CD8-positive, alpha-beta memory T cell (primary cell): ENCODE measurements around the gene GPR155. TPM values are rescaled to one million over a fixed set of nuclear protein-coding genes. Genes with fewer than 3 reads are reported as not detected.

Experiments used
- CTCF ChIA-PET: fragments of 350-600 bp; sonication (Branson Sonifier 250); formaldehyde crosslinking; loops from one replicate; lab custom pipeline; 2021; ENCODE audit warnings: antibody characterized with exemption; lab: Charles Lee
- POLR2A ChIA-PET: fragments of 350-600 bp; sonication (Branson Sonifier 250); formaldehyde crosslinking; loops from one replicate; lab custom pipeline; 2021; ENCODE audit warnings: antibody characterized with exemption; lab: Charles Lee
- DNase-seq, 5 donors: peaks; one replicate each; pipeline versions ENCODE4 v3.0.0 to v3.0.0-alpha.2; 2020 to 2022; ENCODE audit warnings: mixed read lengths in 1 of 5
- H3K27ac ChIP-seq: one replicate; pipeline ENCODE4 v1.7.0; 2013; ENCODE audit warnings: low read depth, mild to moderate bottlenecking, low read length, moderate library complexity
- H3K27me3 ChIP-seq: 2 replicates; pipeline ENCODE4 v1.7.0; 2013; ENCODE audit warnings: low read length, mild to moderate bottlenecking; ENCODE audit not compliant: insufficient read depth, poor library complexity, severe bottlenecking
- H3K36me3 ChIP-seq: 2 replicates; pipeline ENCODE4 v1.7.0; 2013; ENCODE audit warnings: mild to moderate bottlenecking, low read length, moderate library complexity; ENCODE audit not compliant: insufficient read depth
- H3K4me1 ChIP-seq: 2 replicates; pipeline ENCODE4 v1.7.0; 2013; ENCODE audit warnings: mild to moderate bottlenecking, low read length, moderate library complexity; ENCODE audit not compliant: insufficient read depth
- H3K4me3 ChIP-seq: 2 replicates; pipeline ENCODE4 v1.7.0; 2013; ENCODE audit warnings: mild to moderate bottlenecking, low read length
- H3K9me3 ChIP-seq: 2 replicates; pipeline ENCODE4 v1.7.0; 2013; ENCODE audit warnings: mild to moderate bottlenecking, low read length
- H3K27ac Mint-ChIP-seq, 8 donors: one replicate each; pipeline ENCODE4 v1.8.0; 2020 to 2021; ENCODE audit warnings: mixed read lengths in 8 of 8, mild to moderate bottlenecking in 6 of 8, inconsistent platforms in 3 of 8, moderate library complexity in 3 of 8
- H3K27me3 Mint-ChIP-seq, 2 donors: one replicate each; pipeline ENCODE4 v1.8.0; 2020 to 2021; ENCODE audit warnings: mixed read lengths in 2 of 2, mild to moderate bottlenecking in 1 of 2, moderate library complexity in 1 of 2
- H3K36me3 Mint-ChIP-seq, 3 donors: one replicate each; pipeline ENCODE4 v1.8.0; 2020 to 2021; ENCODE audit warnings: mixed read lengths in 3 of 3, inconsistent platforms in 1 of 3, mild to moderate bottlenecking in 1 of 3
- H3K4me1 Mint-ChIP-seq, 3 donors: one replicate each; pipeline ENCODE4 v1.8.0; 2020 to 2021; ENCODE audit warnings: mixed read lengths in 3 of 3, inconsistent platforms in 1 of 3, mild to moderate bottlenecking in 1 of 3
- H3K4me3 Mint-ChIP-seq, 7 donors: one replicate each; pipeline ENCODE4 v1.8.0; 2020 to 2021; ENCODE audit warnings: mixed read lengths in 7 of 7, mild to moderate bottlenecking in 6 of 7, moderate library complexity in 4 of 7, inconsistent platforms in 2 of 7
- H3K9me3 Mint-ChIP-seq, 5 donors: one replicate each; pipeline ENCODE4 v1.8.0; 2020 to 2022; ENCODE audit warnings: mixed read lengths in 5 of 5, mild to moderate bottlenecking in 3 of 5, moderate library complexity in 2 of 5, inconsistent platforms in 1 of 5
- polyA plus RNA-seq: library from polyadenylated mRNA; unstranded; fragments of 300-500 nt; fragmentation: Illumina TruSeq; gene quantifications from one replicate; pipeline ENCODE4 v1.2.3, GENCODE V29; 2021
- total RNA-seq, 2 experiments: library from RNA; stranded (reverse); gene quantifications; one replicate each; pipeline ENCODE4 v1.2.3, GENCODE V29; 2021

Gene GPR155
- total RNA-seq: 1 to 10 TPM; 4.5 to 6.2 TPM
- polyA plus RNA-seq: 12.6 TPM

GRCh38 chr2:174486563-174487107, at the start of gene GPR155:
Gene GPR155, minus strand, starts transcription at chr2:174487029. Its CDS starts 5,073 bp downstream, at chr2:174481956.
- Histone ChIP-seq H3K27ac (peak within 1 kb of the TSS; percentile 52), H3K9me3 (no peaks in the 10 kb centered on the region), H3K27me3 (no peaks in the 10 kb centered on the region), H3K36me3 (peaks cover 3% of the 10 kb centered on the region), H3K4me3 (peak within 1 kb of the TSS; percentile 91), H3K4me1 (peaks cover 63% of the 10 kb centered on the region)
- H3K4me1 Mint-ChIP-seq: peaks cover 66 to 84% (median 83%) of the 10 kb centered on the region in 3 donors
- peak within 1 kb of the TSS; percentile 93 to 100 (median 99) for H3K4me3 Mint-ChIP-seq
- H3K27ac Mint-ChIP-seq: peak within 1 kb of the TSS; percentile 82 to 99 (median 96)
- DNase-seq: peak in 2 of 5 donors; percentile 31 to 40
- CTCF ChIA-PET: interaction anchor here (0.6 to 4.7 kb wide), 12 partner anchors 11 to 197 kb away, joined by 3 to 34 read pairs (median 3); no protein-coding TSS in a partner anchor
- no peaks in the 10 kb centered on the region for H3K27me3 Mint-ChIP-seq
- H3K36me3 Mint-ChIP-seq: peaks cover 8 to 24% (median 9%) of the 10 kb centered on the region in 3 donors
- POLR2A ChIA-PET: interaction anchor here (0.7 to 2.0 kb wide), 7 partner anchors 16 to 111 kb away, joined by 3 to 8 read pairs (median 4); partner anchors contain the start of gene WIPF1
- H3K9me3 Mint-ChIP-seq: no peaks in the 10 kb centered on the region

GRCh38 chr2:174535757-174536703, 49.2 kb upstream of the GPR155 start:
- no peak overlapping the region for H3K27ac ChIP-seq
- CTCF ChIA-PET: interaction anchor here (0.8 to 2.3 kb wide), 2 partner anchors 73 to 166 kb away, joined by 3 to 5 read pairs; no protein-coding TSS in a partner anchor
- Mint-ChIP-seq H3K4me1 (peaks cover 0 to 9% (median 5%) of the 10 kb centered on the region in 3 donors), H3K27me3 (peaks cover 0 to 9% of the 10 kb centered on the region in 2 donors), H3K4me3 (peak overlapping the region in 1 of 7 donors; percentile 30), H3K9me3 (no peaks in the 10 kb centered on the region), H3K27ac (peak overlapping the region in 2 of 8 donors; percentile 24 to 56), H3K36me3 (peaks cover 0 to 2% (median 0%) of the 10 kb centered on the region in 3 donors)
- H3K4me3 ChIP-seq: no peak overlapping the region
- H3K4me1 ChIP-seq: no peaks in the 10 kb centered on the region
- H3K27me3 ChIP-seq: no peaks in the 10 kb centered on the region
- POLR2A ChIA-PET: no interaction called here
- DNase-seq: no peak
- H3K36me3 ChIP-seq: no peaks in the 10 kb centered on the region
- no peaks in the 10 kb centered on the region for H3K9me3 ChIP-seq

DNA sequence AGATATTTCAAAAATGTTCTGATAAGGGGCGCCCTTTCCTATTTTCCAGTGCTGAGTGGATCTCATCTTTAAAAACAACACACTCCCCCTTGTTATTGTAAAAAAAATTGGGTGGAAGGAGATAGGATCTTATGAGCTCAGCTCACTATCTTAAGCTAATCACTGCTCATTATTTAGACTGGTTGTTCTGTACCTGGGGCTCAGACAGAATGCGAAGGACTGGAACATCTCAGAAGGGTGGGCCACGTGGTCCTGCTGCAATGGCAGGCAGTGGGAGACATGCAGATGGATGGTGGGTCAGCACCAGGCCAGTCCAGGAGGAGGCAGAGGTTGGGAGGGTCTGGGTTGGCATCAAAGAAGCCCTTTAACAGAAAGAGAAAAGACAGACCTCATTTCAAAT, 48.3 kb upstream of the GPR155 start:
- no peaks in the 10 kb centered on the region for H3K4me1 ChIP-seq
- POLR2A ChIA-PET: no interaction called here
- H3K27ac ChIP-seq: no peak overlapping the region
- CTCF ChIA-PET: interaction anchor here (2.3 kb wide), 1 partner anchor 72 kb away, joined by 5 read pairs; no protein-coding TSS in a partner anchor
- Mint-ChIP-seq H3K9me3 (no peaks in the 10 kb centered on the region), H3K27me3 (peaks cover 0 to 9% of the 10 kb centered on the region in 2 donors), H3K27ac (peak overlapping the region in 1 of 8 donors; percentile 63), H3K4me3 (no peak overlapping the region), H3K4me1 (peaks cover 0 to 9% (median 5%) of the 10 kb centered on the region in 3 donors), H3K36me3 (peaks cover 0 to 4% (median 0%) of the 10 kb centered on the region in 3 donors)
- no peaks in the 10 kb centered on the region for H3K27me3 ChIP-seq
- no peak for DNase-seq
- no peaks in the 10 kb centered on the region for H3K36me3 ChIP-seq
- no peak overlapping the region for H3K4me3 ChIP-seq
- no peaks in the 10 kb centered on the region for H3K9me3 ChIP-seq

DNA sequence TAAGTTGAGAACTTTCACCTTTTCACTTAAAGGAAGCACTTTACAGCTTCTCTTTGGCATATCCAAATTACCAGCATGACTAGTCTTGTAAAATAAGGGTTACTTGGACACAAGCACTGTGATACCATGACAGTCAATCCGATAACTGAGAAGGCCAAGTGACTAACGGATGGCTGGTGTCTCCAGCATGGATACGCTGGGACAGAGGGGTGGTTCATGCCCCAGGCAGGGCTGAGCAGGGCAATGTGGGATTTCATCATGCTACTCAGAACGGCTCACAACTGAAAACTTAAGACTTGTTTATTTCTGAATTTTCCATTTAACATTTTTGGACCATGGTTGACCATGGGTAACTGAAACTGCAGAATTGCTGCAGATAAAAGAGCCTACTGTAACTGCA, 43.1 kb upstream of the GPR155 start:
- no peaks in the 10 kb centered on the region for H3K27me3 Mint-ChIP-seq
- peaks cover 0 to 6% (median 5%) of the 10 kb centered on the region in 5 donors for H3K9me3 Mint-ChIP-seq
- Histone ChIP-seq H3K27ac (no peak overlapping the region), H3K9me3 (no peaks in the 10 kb centered on the region), H3K4me3 (no peak overlapping the region), H3K27me3 (no peaks in the 10 kb centered on the region), H3K36me3 (no peaks in the 10 kb centered on the region), H3K4me1 (no peaks in the 10 kb centered on the region)
- H3K4me3 Mint-ChIP-seq: no peak overlapping the region
- CTCF ChIA-PET: no interaction called here
- DNase-seq: no peak
- H3K27ac Mint-ChIP-seq: no peak overlapping the region
- peaks cover under 1 to 19% (median 18%) of the 10 kb centered on the region in 3 donors for H3K36me3 Mint-ChIP-seq
- POLR2A ChIA-PET: interaction anchor here (0.6 kb wide), 1 partner anchor 68 kb away, joined by 4 read pairs; no protein-coding TSS in a partner anchor
- peaks cover 0 to 2% (median 0%) of the 10 kb centered on the region in 3 donors for H3K4me1 Mint-ChIP-seq

- no peak overlapping the region for H3K4me3 Mint-ChIP-seq
- H3K4me1 ChIP-seq: no peaks in the 10 kb centered on the region
- H3K9me3 ChIP-seq: no peaks in the 10 kb centered on the region
- H3K27ac Mint-ChIP-seq: no peak overlapping the region
- H3K9me3 Mint-ChIP-seq: peaks cover 0 to 6% (median 5%) of the 10 kb centered on the region in 5 donors
- peaks cover 0 to 9% (median 8%) of the 10 kb centered on the region in 3 donors for H3K4me1 Mint-ChIP-seq
- peaks cover 7 to 24% (median 22%) of the 10 kb centered on the region in 3 donors for H3K36me3 Mint-ChIP-seq
- H3K27me3 ChIP-seq: no peaks in the 10 kb centered on the region
- CTCF ChIA-PET: interaction anchor here (1.0 kb wide), 1 partner anchor 65 kb away, joined by 4 read pairs; no protein-coding TSS in a partner anchor
- H3K4me3 ChIP-seq: no peak overlapping the region
- no peak overlapping the region for H3K27ac ChIP-seq
- POLR2A ChIA-PET: no interaction called here
- H3K36me3 ChIP-seq: no peaks in the 10 kb centered on the region
- DNase-seq: no peak
- H3K27me3 Mint-ChIP-seq: no peaks in the 10 kb centered on the region
Observed at GRCh38 chr2:174527959-174528358, 41.1 kb upstream of the GPR155 start.

DNA sequence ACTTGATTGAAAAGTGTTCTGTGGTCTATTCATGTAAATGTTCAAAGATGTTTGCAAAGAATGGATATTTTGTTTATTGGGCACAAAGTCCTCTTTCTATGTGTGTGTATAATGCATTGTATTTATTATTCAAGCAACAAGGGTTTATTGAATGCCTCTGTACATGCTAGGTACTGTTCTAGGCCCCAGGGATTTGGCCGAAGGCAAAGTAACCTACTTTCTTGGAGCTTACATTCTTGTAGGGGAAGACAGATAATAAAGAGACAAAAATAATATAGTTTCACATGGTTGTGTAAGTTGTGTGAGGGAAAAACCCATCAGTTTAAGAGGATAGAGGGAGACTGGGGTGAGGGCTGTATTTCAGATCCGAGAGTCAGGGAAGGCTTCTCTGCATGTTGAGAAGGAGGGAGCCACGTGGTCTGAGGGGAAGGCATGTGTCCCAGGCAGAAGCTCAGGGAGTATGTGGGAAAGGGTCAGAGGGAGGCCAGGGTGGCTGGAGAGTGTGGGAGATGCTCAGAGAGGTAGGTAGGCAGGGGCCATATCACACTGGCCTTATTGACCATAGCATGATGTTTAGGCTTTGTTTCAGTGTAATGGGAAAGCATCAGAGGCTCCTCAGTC, 40.4 kb upstream of the GPR155 start:
- ChIA-PET CTCF (interaction anchor here (0.7 to 1.2 kb wide), 2 partner anchors 29 to 64 kb away, joined by 3 to 4 read pairs; no protein-coding TSS in a partner anchor), POLR2A (no interaction called here)
- Mint-ChIP-seq H3K4me1 (peaks cover 0 to 13% (median 8%) of the 10 kb centered on the region in 3 donors), H3K4me3 (no peak overlapping the region), H3K27me3 (no peaks in the 10 kb centered on the region), H3K9me3 (peaks cover 0 to 6% (median 5%) of the 10 kb centered on the region in 5 donors), H3K36me3 (peaks cover 7 to 24% (median 21%) of the 10 kb centered on the region in 3 donors), H3K27ac (peak overlapping the region in 1 of 8 donors; percentile 51)
- DNase-seq: no peak
- no peaks in the 10 kb centered on the region for H3K9me3 ChIP-seq
- H3K36me3 ChIP-seq: no peaks in the 10 kb centered on the region
- no peaks in the 10 kb centered on the region for H3K4me1 ChIP-seq
- H3K27ac ChIP-seq: no peak overlapping the region
- H3K4me3 ChIP-seq: no peak overlapping the region
- no peaks in the 10 kb centered on the region for H3K27me3 ChIP-seq

DNA sequence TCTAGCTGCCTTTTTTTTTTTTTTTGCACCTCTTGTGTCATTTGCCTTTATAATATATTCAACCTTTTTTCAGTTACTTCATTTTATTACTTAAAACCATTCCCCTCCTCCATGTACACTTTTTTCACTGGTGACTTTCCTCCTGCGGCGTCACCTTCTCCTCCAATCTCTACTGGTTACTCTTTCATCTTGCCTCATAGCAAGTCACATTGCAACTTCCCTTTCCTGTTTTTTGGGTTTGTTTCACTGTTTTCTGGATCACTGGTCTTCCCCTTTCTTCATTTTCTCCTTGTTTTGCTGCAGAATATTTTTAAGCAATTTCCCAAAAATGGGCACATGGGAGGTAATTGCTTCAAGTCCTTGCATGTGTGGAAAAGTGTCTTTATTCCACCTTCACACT, 37.7 kb upstream of the GPR155 start:
- ChIA-PET CTCF (interaction anchor here (1.4 to 8.2 kb wide), 2 partner anchors 38 to 63 kb away, joined by 3 to 77 read pairs; no protein-coding TSS in a partner anchor), POLR2A (interaction anchor here (0.6 kb wide), 1 partner anchor 32 kb away, joined by 3 read pairs; no protein-coding TSS in a partner anchor)
- peaks cover 0 to 6% (median 5%) of the 10 kb centered on the region in 5 donors for H3K9me3 Mint-ChIP-seq

More for the DNA sequence above, 37.7 kb upstream of the GPR155 start:
- Histone ChIP-seq H3K36me3 (no peaks in the 10 kb centered on the region), H3K9me3 (no peaks in the 10 kb centered on the region), H3K4me3 (no peak overlapping the region), H3K27me3 (no peaks in the 10 kb centered on the region), H3K27ac (no peak overlapping the region), H3K4me1 (no peaks in the 10 kb centered on the region)
- peaks cover 0 to 1% of the 10 kb centered on the region in 2 donors for H3K27me3 Mint-ChIP-seq
- no peak for DNase-seq
- no peak overlapping the region for H3K4me3 Mint-ChIP-seq
- peaks cover 7 to 25% (median 15%) of the 10 kb centered on the region in 3 donors for H3K36me3 Mint-ChIP-seq
- peak overlapping the region in 1 of 8 donors; percentile 43 for H3K27ac Mint-ChIP-seq
- H3K4me1 Mint-ChIP-seq: peaks cover 0 to 13% (median 8%) of the 10 kb centered on the region in 3 donors
